ENCODE results near the gene LNX1.

DNA sequence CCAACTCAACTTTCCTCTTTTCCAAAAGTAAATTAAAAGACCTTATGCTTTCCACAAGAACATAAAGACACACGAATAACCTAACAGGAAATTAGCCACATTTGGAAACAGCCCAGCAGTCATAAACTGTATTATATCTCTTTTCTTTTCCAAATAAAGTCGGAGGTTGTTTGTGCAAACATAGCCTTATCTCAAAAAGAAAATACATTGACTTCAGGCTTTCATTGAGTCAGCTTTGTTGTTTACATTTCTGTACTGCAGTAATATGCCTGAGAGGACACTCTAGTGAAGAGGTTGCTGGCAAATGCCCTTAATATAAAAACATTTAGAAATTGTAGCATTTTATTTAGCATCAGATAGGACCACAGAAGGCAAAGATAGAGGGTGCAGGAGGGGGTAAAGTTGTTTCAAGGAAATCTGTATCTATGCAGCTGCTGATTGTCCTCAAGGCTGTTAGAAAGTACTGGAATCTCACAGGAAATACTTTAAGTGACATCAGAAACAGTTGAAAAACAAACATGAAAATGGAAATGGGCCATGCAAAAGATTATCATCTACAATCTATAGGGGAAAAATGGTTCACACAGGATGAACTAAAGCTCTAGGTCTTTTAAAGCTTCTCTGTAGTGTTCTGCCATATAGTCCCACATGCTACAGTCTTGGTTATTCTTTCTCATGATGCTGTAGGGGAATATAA is 14.5 kb downstream of the LNX1 start:
- TF ChIP-seq, protein P1, sequence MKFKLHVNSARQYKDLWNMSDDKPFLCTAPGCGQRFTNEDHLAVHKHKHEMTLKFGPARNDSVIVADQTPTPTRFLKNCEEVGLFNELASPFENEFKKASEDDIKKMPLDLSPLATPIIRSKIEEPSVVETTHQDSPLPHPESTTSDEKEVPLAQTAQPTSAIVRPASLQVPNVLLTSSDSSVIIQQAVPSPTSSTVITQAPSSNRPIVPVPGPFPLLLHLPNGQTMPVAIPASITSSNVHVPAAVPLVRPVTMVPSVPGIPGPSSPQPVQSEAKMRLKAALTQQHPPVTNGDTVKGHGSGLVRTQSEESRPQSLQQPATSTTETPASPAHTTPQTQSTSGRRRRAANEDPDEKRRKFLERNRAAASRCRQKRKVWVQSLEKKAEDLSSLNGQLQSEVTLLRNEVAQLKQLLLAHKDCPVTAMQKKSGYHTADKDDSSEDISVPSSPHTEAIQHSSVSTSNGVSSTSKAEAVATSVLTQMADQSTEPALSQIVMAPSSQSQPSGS (IDR thresholded peaks at IDR 0.05; ENCODE audit: low read length) = no peak
- TF ChIP-seq, protein P2, sequence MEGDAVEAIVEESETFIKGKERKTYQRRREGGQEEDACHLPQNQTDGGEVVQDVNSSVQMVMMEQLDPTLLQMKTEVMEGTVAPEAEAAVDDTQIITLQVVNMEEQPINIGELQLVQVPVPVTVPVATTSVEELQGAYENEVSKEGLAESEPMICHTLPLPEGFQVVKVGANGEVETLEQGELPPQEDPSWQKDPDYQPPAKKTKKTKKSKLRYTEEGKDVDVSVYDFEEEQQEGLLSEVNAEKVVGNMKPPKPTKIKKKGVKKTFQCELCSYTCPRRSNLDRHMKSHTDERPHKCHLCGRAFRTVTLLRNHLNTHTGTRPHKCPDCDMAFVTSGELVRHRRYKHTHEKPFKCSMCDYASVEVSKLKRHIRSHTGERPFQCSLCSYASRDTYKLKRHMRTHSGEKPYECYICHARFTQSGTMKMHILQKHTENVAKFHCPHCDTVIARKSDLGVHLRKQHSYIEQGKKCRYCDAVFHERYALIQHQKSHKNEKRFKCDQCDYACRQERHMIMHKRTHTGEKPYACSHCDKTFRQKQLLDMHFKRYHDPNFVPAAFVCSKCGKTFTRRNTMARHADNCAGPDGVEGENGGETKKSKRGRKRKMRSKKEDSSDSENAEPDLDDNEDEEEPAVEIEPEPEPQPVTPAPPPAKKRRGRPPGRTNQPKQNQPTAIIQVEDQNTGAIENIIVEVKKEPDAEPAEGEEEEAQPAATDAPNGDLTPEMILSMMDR (IDR thresholded peaks at IDR 0.05; ENCODE audit: control extremely low read depth in 1 of 3, insufficient read depth in 1 of 3, low read depth in 1 of 3, low read length in 3 of 3) = no peak
- no peak for TF ChIP-seq SIX5 (IDR thresholded peaks at IDR 0.05; ENCODE audit: low read depth, low read length)
- no peak for TF ChIP-seq RAD21 (IDR thresholded peaks at IDR 0.05 in 1 of 2, conservative IDR thresholded peaks at IDR 0.05 in 1 of 2; ENCODE audit: low read depth in 2 of 2, low read length in 2 of 2)
- TF ChIP-seq HDAC2 (IDR thresholded peaks at IDR 0.05; ENCODE audit: borderline replicate concordance in 1 of 2, low read depth in 2 of 2, low read length in 2 of 2) = no peak

Data from H1 (cell line).